Endothelial cell of umbilical vein (primary cell): ENCODE measurements around the gene MXI1.

Experiments used
- EZH2 ChIP-seq: IDR thresholded peaks from 2 replicates; pipeline ENCODE4 v1.6.1; 2012; ENCODE audit warnings: borderline replicate concordance, low read depth, mild to moderate bottlenecking, moderate library complexity, low read length, inconsistent platforms; ENCODE audit not compliant: severe bottlenecking
- GATA2 ChIP-seq: IDR thresholded peaks from 2 replicates; pipeline ENCODE4 v1.7.0; 2011; ENCODE audit warnings: low read depth, mild to moderate bottlenecking, moderate library complexity, mixed read lengths, low read length; ENCODE audit not compliant: insufficient read length, insufficient read depth
- POLR2A ChIP-seq: IDR thresholded peaks from 2 replicates; pipeline ENCODE4 v1.6.1; 2012; ENCODE audit warnings: low read depth, mild to moderate bottlenecking, control low read depth, low read length
- POLR2AphosphoS5 ChIP-seq: IDR thresholded peaks from 2 replicates; pipeline ENCODE4 v1.6.1; 2012; ENCODE audit warnings: low read depth, mild to moderate bottlenecking, control low read depth, low read length, moderate library complexity; ENCODE audit not compliant: insufficient read depth
- TF ChIP-seq, protein P1 (sequence below), 2 donors: IDR thresholded peaks; 1 replicate in 1 of 2; 2 replicates in 1 of 2; pipeline ENCODE4 v1.5.1; 2011; ENCODE audit warnings: low read length in 2 of 2, mild to moderate bottlenecking in 2 of 2, moderate library complexity in 2 of 2, control low read depth in 1 of 2, inconsistent platforms in 1 of 2, low read depth in 1 of 2; ENCODE audit not compliant: insufficient read depth in 1 of 2; ENCODE audit errors: extremely low read depth in 1 of 2

DNA sequence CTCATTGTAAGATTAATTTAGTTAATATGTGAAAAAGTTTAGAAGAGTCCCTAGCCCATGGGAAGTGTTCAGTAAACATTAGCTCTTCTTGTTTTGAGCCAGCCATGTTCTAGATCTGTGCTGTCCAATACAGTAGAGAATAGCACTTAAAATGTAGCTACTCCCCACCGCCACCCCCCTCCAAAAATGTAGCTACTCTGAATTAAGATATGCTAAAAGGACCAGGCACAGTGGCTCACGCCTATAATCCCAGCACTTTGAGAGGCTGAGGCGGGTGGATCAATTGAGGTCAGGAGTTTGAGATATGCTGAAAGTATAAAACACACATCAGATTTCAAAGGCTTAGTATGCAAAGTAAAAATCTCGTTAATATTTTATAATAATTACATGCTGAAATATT, 47.3 kb upstream of the MXI1 start:
- TF ChIP-seq POLR2A (no peak), GATA2 (no peak), EZH2 (no peak), POLR2AphosphoS5 (no peak)
- TF ChIP-seq, protein P1, sequence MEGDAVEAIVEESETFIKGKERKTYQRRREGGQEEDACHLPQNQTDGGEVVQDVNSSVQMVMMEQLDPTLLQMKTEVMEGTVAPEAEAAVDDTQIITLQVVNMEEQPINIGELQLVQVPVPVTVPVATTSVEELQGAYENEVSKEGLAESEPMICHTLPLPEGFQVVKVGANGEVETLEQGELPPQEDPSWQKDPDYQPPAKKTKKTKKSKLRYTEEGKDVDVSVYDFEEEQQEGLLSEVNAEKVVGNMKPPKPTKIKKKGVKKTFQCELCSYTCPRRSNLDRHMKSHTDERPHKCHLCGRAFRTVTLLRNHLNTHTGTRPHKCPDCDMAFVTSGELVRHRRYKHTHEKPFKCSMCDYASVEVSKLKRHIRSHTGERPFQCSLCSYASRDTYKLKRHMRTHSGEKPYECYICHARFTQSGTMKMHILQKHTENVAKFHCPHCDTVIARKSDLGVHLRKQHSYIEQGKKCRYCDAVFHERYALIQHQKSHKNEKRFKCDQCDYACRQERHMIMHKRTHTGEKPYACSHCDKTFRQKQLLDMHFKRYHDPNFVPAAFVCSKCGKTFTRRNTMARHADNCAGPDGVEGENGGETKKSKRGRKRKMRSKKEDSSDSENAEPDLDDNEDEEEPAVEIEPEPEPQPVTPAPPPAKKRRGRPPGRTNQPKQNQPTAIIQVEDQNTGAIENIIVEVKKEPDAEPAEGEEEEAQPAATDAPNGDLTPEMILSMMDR (IDR thresholded peaks at IDR 0.05; ENCODE audit: extremely low read depth in 1 of 2, insufficient read depth in 1 of 2, low read depth in 1 of 2, low read length in 2 of 2): no peak
